IMR-90 (cell line): ENCODE measurements around the gene TACC2. TPM values are rescaled to one million over a fixed set of nuclear protein-coding genes. Genes with fewer than 3 reads are reported as not detected.

Experiments used
- ATAC-seq: fragments of 200-7000 bp; cut with Tn5 transposase; 2 replicates; pipeline ENCODE4 v1.9.1; 2020; ENCODE audit warnings: low read depth, mild to moderate bottlenecking, moderate library complexity
- BruUV-seq: library from RNA; stranded (reverse); fragments of 400-500 nt; replicated peaks from 2 replicates; lab custom pipeline; 2021; lab: Mats Ljungman, UMichigan
- CTCF ChIA-PET: fragments of 300-600 bp; formaldehyde crosslinking; extraction: SDS; loops from one replicate; lab custom pipeline; 2021; ENCODE audit warnings: antibody characterized with exemption; lab: Yijun Ruan, JAX
- POLR2A ChIA-PET: fragments of 300-600 bp; sonication (Branson Sonifier 250); formaldehyde crosslinking; loops from one replicate; lab custom pipeline; 2022; ENCODE audit warnings: antibody characterized with exemption; ENCODE audit not compliant: unreplicated experiment; lab: Charles Lee
- DNase-seq: peaks from one replicate; pipeline ENCODE4 v3.0.0; 2013
- H2AFZ ChIP-seq: replicated peaks from 2 replicates; pipeline ENCODE3; 2013; ENCODE audit warnings: low read length, mild to moderate bottlenecking; ENCODE audit not compliant: poor library complexity
- H2AK5ac ChIP-seq: 2 replicates; pipeline ENCODE4 v1.6.1; 2013; ENCODE audit warnings: low read depth, low read length, inconsistent platforms
- H2AK9ac ChIP-seq: replicated peaks from 2 replicates; pipeline ENCODE3; 2013; ENCODE audit warnings: mild to moderate bottlenecking, low read depth, low read length, moderate library complexity; ENCODE audit not compliant: poor library complexity
- H2BK120ac ChIP-seq: 2 replicates; pipeline ENCODE4 v1.6.1; 2013; ENCODE audit warnings: low read depth, low read length, inconsistent platforms
- H2BK15ac ChIP-seq: 3 replicates; pipeline ENCODE4 v1.6.1; 2013; ENCODE audit warnings: low read depth, low read length, inconsistent platforms
- H2BK20ac ChIP-seq: 2 replicates; pipeline ENCODE4 v1.6.1; 2013; ENCODE audit warnings: low read depth, mild to moderate bottlenecking, inconsistent platforms, low read length, moderate library complexity
- H2BK5ac ChIP-seq: 2 replicates; pipeline ENCODE4 v1.6.1; 2013; ENCODE audit warnings: mild to moderate bottlenecking, low read depth, low read length, inconsistent platforms; ENCODE audit not compliant: poor library complexity, severe bottlenecking
- H3K14ac ChIP-seq: replicated peaks from 2 replicates; pipeline ENCODE4 v1.6.1; 2013; ENCODE audit warnings: low read depth, low read length, inconsistent platforms
- H3K18ac ChIP-seq: 2 replicates; pipeline ENCODE4 v1.6.1; 2013; ENCODE audit warnings: low read depth, low read length, control low read depth
- H3K23ac ChIP-seq: 2 replicates; pipeline ENCODE4 v1.6.1; 2013; ENCODE audit warnings: low read depth, low read length, inconsistent platforms
- H3K27ac ChIP-seq: 2 replicates; pipeline ENCODE4 v1.5.1; 2013; ENCODE audit warnings: mild to moderate bottlenecking, control low read depth, low read length; ENCODE audit not compliant: insufficient read depth
- H3K27me3 ChIP-seq: 2 replicates; pipeline ENCODE4 v1.6.1; 2013; ENCODE audit warnings: low read length; ENCODE audit not compliant: control insufficient read depth, insufficient read depth
- H3K36me3 ChIP-seq: 2 replicates; pipeline ENCODE4 v1.6.1; 2013; ENCODE audit warnings: low read length, mixed read lengths; ENCODE audit not compliant: control insufficient read depth, insufficient read depth
- H3K4ac ChIP-seq: 2 replicates; pipeline ENCODE4 v1.6.1; 2013; ENCODE audit warnings: low read depth, low read length, inconsistent platforms
- H3K4me1 ChIP-seq: 2 replicates; pipeline ENCODE4 v1.6.1; 2013; ENCODE audit warnings: low read length, mixed read lengths; ENCODE audit not compliant: control insufficient read depth, insufficient read depth
- H3K4me2 ChIP-seq: 2 replicates; pipeline ENCODE4 v1.6.1; 2013; ENCODE audit warnings: low read depth, mild to moderate bottlenecking, control low read depth, low read length, moderate library complexity
- H3K4me3 ChIP-seq: 2 replicates; pipeline ENCODE4 v1.5.1; 2013; ENCODE audit warnings: low read depth, mild to moderate bottlenecking, control low read depth, low read length, moderate library complexity; ENCODE audit not compliant: insufficient read depth
- H3K56ac ChIP-seq: 2 replicates; pipeline ENCODE4 v1.6.1; 2013; ENCODE audit warnings: low read length, inconsistent platforms; ENCODE audit not compliant: insufficient read depth; ENCODE audit errors: extremely low read depth
- H3K79me1 ChIP-seq, 2 experiments: 2 replicates each; pipeline ENCODE4 v1.6.1; 2013; ENCODE audit warnings: low read length in 2 of 2, inconsistent platforms in 1 of 2, low read depth in 1 of 2
- H3K9ac ChIP-seq: 2 replicates; pipeline ENCODE4 v1.6.1; 2013; ENCODE audit warnings: low read depth, low read length, control low read depth
- H3K9me1 ChIP-seq: 2 replicates; pipeline ENCODE4 v1.6.1; 2013; ENCODE audit warnings: low read length, inconsistent platforms; ENCODE audit not compliant: insufficient read depth
- H3K9me3 ChIP-seq: 2 replicates; pipeline ENCODE4 v1.6.1; 2013; ENCODE audit warnings: low read length; ENCODE audit not compliant: control insufficient read depth, insufficient read depth
- H4K20me1 ChIP-seq: 2 replicates; pipeline ENCODE4 v1.6.1; 2013; ENCODE audit warnings: low read length, inconsistent platforms; ENCODE audit not compliant: insufficient read depth
- H4K5ac ChIP-seq: 2 replicates; pipeline ENCODE4 v1.6.1; 2013; ENCODE audit warnings: mild to moderate bottlenecking, low read depth, low read length, control low read depth
- H4K8ac ChIP-seq, 2 experiments: 2 replicates each; pipeline ENCODE4 v1.6.1; 2013; ENCODE audit warnings: low read depth in 2 of 2, low read length in 2 of 2, control low read depth in 1 of 2, inconsistent platforms in 1 of 2
- H4K91ac ChIP-seq: 2 replicates; pipeline ENCODE4 v1.6.1; 2013; ENCODE audit warnings: low read depth, low read length, inconsistent platforms; ENCODE audit not compliant: insufficient read depth
- MXI1 ChIP-seq: IDR thresholded peaks from 2 replicates; pipeline ENCODE4 v1.6.1; 2012; ENCODE audit warnings: low read depth, mild to moderate bottlenecking, low read length, moderate library complexity, borderline replicate concordance
- POLR2A ChIP-seq: IDR thresholded peaks from 2 replicates; pipeline ENCODE4 v1.6.1; 2012; ENCODE audit warnings: mild to moderate bottlenecking, low read depth, low read length
- SMC3 ChIP-seq: fragments of 150-350 bp; IDR thresholded peaks from 2 replicates; pipeline ENCODE4 v1.6.1; 2016; ENCODE audit warnings: low read depth, mild to moderate bottlenecking, antibody characterized with exemption, low read length, moderate library complexity
- WGBS, 2 experiments: methylation state at CpG; one replicate each; pipeline versions ENCODE4 v1.1.5 to v1.1.7; 2013; ENCODE audit warnings: missing lambda C conversion rate in 2 of 2; ENCODE audit not compliant: insufficient read length in 1 of 2; ENCODE audit errors: extremely low coverage in 2 of 2; 5-methylcytosine and 5-hydroxymethylcytosine counted together
- dilution Hi-C: fragments of 300-500 bp; cut with HindIII; formaldehyde crosslinking; loops from one replicate; pipeline ENCODE4 v1.14.3; 2018; ENCODE audit warnings: low sequenced_read_pairs; ENCODE audit not compliant: unreplicated experiment
- in situ Hi-C: fragments of 300-500 bp; cut with MboI; formaldehyde crosslinking; loops from 3 replicates; pipeline ENCODE4 v1.14.3; 2019; ENCODE audit warnings: low sequenced_read_pairs, inconsistent platforms, mixed read lengths
- intact Hi-C: fragments of 100-400 bp; cut with micrococcal nuclease; formaldehyde crosslinking; loops from 2 replicates; pipeline ENCODE4 v1.10.0; 2022
- polyA plus RNA-seq, 3 experiments: library from polyadenylated mRNA; depleted of rRNA; stranded (reverse); fragments of >200 nt; gene quantifications; 2 replicates each; pipeline ENCODE4 v1.2.3, GENCODE V29; 2012; ENCODE audit warnings: low replicate concordance in 1 of 3
- total RNA-seq: library from RNA; depleted of rRNA; stranded (reverse); fragments of >200 nt; gene quantifications from 2 replicates; pipeline ENCODE4 v1.2.3, GENCODE V29; 2012
- TF ChIP-seq, protein P1 (sequence below): conservative IDR thresholded peaks from 2 replicates; pipeline ENCODE4 v1.5.1; 2012; ENCODE audit warnings: mild to moderate bottlenecking, low read depth, low read length, improper control_type of control experiment

Gene TACC2
- total and polyA plus RNA-seq, 2 of the 4 experiments (the other 2 are of a cell fraction): 2.9 to 15.4 TPM

DNA sequence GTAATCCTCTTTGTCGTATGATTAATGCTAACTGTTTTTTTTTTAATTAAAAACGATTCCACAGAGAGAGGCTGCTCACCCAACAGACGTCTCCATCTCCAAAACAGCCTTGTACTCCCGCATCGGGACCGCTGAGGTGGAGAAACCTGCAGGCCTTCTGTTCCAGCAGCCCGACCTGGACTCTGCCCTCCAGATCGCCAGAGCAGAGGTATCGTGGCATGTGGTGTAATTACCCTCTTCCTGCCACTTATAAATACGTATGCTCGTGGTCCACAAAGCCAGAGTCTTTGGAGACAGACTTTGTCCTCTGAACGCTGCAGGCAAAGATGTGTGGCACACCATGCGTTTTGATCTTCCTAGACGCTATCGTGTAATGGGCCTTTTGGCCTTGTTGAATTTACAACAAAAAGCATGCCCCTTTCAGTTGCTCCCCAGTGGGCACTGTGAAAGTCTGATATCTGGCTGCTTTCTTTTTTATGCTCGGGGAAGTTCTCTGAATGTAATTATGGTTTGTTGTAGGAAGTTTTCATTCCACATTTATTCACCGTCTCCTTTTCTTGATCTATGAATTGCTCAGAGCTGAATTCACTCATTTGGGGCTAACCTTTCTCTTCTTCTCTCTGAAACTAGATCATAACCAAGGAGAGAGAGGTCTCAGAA lies 248.5 kb downstream of the TACC2 start:
- dilution Hi-C loops: no loop called here
- Histone ChIP-seq H2BK5ac (no peak overlapping the region), H4K8ac (no peak overlapping the region), H3K27ac (no peak overlapping the region), H3K9ac (no peak overlapping the region), H2BK20ac (no peak overlapping the region), H2AK5ac (no peak overlapping the region), H3K36me3 (peaks cover 8% of the 10 kb centered on the region; the same call in 1 of the 2 replicates), H4K20me1 (no peaks in the 10 kb centered on the region), H3K9me1 (no peaks in the 10 kb centered on the region), H2BK120ac (no peak overlapping the region), H3K4me3 (no peak overlapping the region), H3K14ac (no peak overlapping the region), H3K23ac (no peak overlapping the region), H2BK15ac (no peak overlapping the region), H3K4me1 (peaks cover 8% of the 10 kb centered on the region; the same call in 1 of the 2 replicates), H4K5ac (no peak overlapping the region), H3K27me3 (no peaks in the 10 kb centered on the region), H3K4me2 (no peak overlapping the region), H3K4ac (no peak overlapping the region), H3K9me3 (no peaks in the 10 kb centered on the region), H2AK9ac (no peak overlapping the region), H3K18ac (no peak overlapping the region), H4K91ac (no peak overlapping the region), H2AFZ (no peak overlapping the region), H3K79me1 (peaks cover 0 to 9% of the 10 kb centered on the region in 2 experiments; a peak in 1 of 4 replicates), H3K56ac (no peak overlapping the region)
- 100% methylated on average over 7 of the region's 17 CpGs; no CpG with 5 or more reads in 1 of the 2 experiments for WGBS, 2 experiments
- intact Hi-C loops: no loop called here
- ChIA-PET CTCF (no interaction called here), POLR2A (no interaction called here)
- DNase-seq: no peak
- no peak for ATAC-seq
- TF ChIP-seq, protein P1, sequence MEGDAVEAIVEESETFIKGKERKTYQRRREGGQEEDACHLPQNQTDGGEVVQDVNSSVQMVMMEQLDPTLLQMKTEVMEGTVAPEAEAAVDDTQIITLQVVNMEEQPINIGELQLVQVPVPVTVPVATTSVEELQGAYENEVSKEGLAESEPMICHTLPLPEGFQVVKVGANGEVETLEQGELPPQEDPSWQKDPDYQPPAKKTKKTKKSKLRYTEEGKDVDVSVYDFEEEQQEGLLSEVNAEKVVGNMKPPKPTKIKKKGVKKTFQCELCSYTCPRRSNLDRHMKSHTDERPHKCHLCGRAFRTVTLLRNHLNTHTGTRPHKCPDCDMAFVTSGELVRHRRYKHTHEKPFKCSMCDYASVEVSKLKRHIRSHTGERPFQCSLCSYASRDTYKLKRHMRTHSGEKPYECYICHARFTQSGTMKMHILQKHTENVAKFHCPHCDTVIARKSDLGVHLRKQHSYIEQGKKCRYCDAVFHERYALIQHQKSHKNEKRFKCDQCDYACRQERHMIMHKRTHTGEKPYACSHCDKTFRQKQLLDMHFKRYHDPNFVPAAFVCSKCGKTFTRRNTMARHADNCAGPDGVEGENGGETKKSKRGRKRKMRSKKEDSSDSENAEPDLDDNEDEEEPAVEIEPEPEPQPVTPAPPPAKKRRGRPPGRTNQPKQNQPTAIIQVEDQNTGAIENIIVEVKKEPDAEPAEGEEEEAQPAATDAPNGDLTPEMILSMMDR: no peak
- no peak for TF ChIP-seq SMC3
- no peak for TF ChIP-seq MXI1
- no peak for TF ChIP-seq POLR2A
- in situ Hi-C loops: no loop called here
- no TSS peak for BruUV-seq
